Endothelial cell of hepatic sinusoid (primary cell): ENCODE data around the gene ZNF709.
"Not testable (repeated sequence)": the region's sequence is repeated elsewhere in the genome, so short reads cannot be mapped to it uniquely, and the experiment has no call there.

Experiments used
- in situ Hi-C: cut with HindIII; loops from 2 replicates; pipeline ENCODE4 v1.10.0; 2017; ENCODE audit warnings: low sequenced_read_pairs

The ZNF709 gene

DNA sequence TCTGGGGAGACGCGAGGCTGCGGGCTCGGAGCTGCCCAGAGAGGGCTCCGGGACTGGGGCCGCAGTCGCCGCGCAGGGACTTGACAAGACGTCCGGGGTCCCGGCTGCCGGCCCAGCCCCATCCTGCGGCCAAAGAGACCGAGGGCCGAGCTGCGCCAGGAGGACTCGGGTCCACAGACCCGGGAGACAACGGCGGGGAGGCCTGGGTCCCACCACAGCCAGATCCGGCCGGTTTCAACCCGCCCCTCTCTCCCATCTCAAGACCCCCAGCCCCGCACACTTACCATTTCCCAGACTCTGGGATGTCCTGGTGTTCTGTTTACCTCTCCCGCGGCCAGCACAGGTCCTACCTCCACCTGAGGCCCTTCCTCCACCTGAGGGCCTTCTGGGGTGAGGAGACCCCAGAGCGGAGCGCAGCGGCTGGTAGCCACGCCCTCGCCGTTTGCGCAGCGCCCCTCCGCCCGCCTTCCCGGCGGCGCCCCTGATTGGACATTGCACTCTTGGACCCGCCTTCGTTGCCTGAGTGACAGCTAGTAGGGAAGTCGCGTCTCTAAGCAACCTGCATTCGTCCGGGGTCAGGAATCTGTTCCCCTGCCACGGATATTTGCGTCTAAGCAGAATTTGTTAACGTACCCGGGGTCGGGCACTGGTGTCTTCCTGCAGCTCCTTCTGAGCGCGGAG is at the start of gene ZNF709:
Gene ZNF709, minus strand, starts transcription at position 446 of the 681 bp plus-strand sequence. Its CDS starts 159 bp downstream, at position 287.
- in situ Hi-C loops, result no loop called here

GRCh38 chr19:12527034-12527836 is 42.6 kb upstream of the ZNF709 start:
- in situ Hi-C loops, result no loop called here

DNA sequence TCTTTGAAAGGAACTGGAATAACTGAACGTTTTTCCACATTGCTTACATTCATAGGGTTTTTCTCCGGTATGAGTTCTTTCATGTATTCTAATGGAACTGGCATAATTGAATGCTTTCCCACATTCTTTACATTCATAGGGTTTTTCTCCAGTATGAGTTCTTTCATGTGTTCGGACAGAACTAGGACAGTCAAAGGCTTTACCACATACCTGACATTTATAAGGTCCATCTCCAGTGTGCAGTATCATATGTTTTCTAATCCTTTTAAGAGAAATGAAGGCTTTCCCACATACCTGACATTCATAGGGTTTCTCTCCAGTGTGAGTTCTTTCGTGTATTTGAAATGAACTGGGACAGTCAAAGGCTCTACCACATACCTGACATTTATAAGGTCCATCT is 41.9 kb upstream of the ZNF709 start:
- in situ Hi-C loops, result no loop called here

DNA sequence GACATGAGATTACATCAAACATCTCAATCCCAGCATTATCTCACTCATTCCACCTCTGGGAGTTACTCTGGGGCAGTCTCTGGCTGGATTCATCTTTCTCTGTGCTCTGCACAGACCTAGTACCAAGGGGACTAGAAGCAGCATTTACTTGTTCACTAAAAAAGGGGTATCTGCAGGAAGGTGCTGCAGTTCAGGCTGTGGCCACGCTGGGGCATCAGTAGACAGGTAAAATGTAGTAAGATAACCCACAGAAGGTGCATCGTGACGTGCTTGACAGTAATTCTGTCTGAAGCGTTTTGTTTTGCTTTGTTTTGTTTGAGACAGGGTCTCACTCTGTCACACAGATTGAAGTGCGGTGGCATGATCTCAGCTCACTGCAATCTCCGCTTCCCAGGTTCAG is 37.4 kb upstream of the ZNF709 start:
- in situ Hi-C loops, result loop anchor here (25.0 kb wide), 1 partner anchor 115 kb away; no protein-coding TSS in a partner anchor

DNA sequence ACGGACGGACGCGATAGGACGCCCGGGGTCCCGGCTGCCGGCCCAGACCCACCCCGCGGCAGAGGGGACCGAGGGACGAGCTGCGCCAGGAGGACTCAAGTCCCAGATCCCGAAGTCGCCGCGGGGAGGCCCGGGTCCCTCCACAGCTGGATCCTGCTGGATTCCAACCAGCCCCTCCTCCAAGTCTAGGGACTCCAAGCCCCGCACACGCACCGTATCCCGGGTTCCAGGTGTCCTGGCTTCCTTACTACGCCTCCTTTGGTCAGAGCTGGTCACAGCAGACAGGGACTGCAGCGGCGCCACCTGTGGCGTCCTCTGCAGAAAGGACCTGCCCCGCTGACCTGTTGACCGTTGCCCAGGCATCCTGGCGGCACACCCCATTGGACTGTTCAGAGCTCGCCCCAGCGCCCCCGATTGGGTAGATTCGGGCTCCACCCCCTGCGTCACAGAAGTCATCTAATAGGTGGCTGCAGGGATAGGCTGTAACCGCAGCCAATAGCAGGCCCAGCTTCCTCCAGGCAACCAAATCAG is 29.0 kb upstream of the ZNF709 start:
- in situ Hi-C loops, result loop anchor here (25.0 kb wide), 1 partner anchor 124 kb away; no protein-coding TSS in a partner anchor

GRCh38 chr19:12497032-12497431 is 12.4 kb upstream of the ZNF709 start:
- in situ Hi-C loops, result no loop called here

DNA sequence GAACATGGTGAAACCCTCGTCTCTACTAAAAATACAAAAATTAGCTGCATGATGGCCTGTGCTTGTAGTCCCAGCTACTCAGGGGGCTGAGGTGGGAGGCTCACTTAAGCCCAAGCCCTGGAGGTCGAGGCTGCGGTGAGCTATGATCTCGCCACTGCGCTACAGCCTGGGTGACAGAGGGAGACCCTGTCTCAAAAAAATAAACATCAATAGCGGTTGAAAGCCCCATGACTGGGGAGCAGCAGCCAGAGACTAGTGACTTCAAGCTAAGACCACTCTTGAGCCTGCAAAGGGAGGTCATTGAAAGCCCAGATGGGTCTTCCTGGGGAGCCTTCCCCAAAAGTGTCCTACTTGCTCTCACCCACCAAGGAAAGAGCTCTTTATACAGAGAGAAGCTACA is 11.9 kb upstream of the ZNF709 start:
- in situ Hi-C loops, result no loop called here

DNA sequence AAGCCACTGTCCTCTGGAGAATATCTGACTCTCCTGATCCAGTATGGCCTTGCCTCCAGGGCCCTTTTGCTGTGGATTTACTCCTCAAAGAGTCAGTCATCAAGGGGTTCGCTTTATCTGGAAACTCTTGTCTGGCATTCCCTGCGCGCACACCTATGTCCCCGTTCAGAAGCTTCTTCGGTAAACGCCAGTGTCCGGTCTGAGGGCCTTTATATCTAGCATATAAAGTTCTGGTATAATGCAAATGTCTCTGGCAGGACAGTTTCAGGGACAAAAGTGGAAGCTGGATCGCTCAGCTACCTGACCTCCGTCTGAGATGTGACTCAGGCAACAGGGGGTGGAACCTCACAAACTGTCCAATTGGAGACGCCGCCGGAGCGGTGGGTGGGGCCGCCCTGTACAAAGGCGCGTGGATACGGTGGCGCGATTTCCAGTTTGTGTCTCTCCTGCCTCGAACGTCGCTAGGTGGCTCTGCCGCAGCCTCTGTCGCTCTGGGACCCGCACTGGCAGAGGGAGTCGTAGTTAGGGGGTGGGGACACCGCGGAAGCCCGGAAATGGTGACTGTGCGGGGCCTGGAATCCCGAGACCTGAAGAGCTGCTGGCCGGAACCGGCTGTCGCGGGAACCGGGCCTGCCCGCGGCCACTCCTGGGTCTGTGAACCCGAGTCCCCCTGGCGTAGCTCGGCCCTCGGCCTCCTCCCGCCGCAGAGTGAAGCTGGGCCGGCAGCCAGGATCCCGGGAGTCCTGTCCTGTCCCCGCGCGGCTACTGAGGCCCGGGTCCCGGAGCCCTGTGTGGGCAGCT is 10.6 kb upstream of the ZNF709 start:
- in situ Hi-C loops, result no loop called here

DNA sequence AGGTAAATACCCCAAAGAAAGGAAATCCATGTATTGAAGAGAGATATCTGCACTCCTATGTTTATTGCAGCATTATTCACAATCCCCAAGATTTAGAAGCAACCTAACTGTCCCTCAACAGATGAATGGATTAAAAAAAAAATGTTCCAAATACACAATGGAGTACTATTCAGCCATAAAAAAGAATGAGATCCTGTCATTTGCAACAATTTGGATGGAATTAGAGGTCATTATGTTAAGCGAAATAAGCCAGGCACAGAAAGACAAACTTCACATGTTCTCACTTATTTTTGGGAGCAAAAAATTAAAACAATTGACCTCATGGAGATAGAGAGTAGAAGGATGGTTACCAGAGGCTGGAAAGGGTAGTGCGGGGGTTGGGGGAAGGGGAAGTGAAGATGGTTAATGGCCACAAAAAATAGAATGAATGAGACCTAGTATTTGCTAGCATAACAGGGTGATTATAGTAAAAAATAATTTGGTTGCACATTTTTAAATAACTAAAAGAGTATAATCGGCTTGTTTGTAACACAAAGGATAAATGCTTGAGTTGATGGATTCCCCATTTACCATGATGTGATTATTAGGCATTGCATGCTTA is 9.7 kb upstream of the ZNF709 start:
- in situ Hi-C loops, result no loop called here

- in situ Hi-C loops, result not testable (repeated sequence)
Measured at GRCh38 chr19:12486265-12486783, 1.7 kb upstream of the ZNF709 start.

DNA sequence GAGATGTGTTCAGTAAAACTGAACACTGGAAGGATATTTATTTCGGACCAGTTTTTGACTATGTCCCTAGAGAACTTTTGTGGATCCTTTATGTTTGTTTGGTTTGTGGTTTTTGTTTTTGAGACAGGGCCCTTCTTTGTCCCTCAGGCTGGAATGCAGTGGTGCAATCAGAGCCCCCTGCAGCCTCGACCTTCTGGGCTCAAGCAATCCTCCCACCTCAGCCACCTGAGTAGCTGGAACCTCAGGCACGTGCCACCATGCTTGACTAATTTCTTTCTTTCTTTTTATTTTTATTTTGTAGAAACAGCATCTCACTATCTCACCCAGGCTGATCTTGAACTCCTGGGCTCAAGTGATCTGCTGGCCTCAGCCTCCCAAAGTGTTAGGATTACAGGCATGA is 955 bp upstream of the ZNF709 start:
- in situ Hi-C loops, result no loop called here

- in situ Hi-C loops, result no loop called here
Measured at GRCh38 chr19:12485052-12485416, 418 bp upstream of the ZNF709 start.

DNA sequence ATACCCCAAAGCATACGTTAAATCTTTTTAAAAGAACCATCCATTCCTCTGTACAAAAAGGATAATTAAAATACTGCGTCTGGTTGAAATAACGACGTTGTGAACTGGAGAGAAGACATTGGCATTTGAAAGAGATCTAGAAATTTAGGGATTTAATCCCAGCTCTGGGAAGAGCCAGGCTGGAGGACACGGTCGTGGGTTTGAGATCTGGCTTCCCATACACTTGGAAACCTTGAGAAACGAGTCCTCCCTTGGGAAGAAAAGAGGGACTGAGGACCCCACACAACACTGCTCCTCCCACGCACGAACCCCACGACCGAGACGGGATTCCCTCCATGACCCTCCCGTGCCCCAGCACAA is 625 bp downstream of the ZNF709 start:
- in situ Hi-C loops, result no loop called here

- in situ Hi-C loops, result no loop called here
Measured at GRCh38 chr19:12482509-12482886, 2.1 kb downstream of the ZNF709 start.

- in situ Hi-C loops, result no loop called here
Measured at GRCh38 chr19:12481781-12482508, 2.7 kb downstream of the ZNF709 start.

DNA sequence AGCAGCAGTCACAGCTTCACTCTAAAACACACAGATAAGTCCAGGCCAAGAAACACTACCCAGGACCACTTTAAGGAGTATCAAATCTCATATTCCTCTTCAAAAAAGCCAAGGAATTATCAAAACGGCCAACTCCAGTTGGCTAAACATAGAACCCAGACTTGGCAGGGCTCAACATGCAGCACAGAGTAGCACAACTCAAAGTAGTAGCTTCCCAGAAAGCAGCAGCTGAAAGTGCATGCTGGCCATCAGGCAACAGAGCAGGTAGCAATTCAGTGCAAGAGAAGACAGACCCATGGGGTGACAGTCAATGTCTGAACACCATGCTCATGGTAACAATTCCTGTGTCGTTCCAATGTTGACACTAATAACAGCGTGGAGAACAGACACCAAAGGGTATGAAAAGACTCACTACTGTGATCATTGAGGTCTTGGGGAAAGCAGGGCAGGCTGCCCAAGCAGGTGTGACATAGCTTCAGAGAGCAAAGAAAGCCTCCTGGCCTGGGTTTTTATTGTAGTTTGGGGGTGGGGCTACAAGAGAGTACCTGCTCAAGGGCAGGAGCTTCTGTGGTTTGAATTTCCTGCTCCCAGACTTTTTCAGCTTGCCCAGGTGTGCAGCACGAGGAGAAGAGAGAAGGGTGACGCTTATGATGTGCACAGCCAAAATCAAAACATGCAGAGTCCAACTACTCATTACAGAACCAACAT is 6.2 kb downstream of the ZNF709 start:
- in situ Hi-C loops, result no loop called here

DNA sequence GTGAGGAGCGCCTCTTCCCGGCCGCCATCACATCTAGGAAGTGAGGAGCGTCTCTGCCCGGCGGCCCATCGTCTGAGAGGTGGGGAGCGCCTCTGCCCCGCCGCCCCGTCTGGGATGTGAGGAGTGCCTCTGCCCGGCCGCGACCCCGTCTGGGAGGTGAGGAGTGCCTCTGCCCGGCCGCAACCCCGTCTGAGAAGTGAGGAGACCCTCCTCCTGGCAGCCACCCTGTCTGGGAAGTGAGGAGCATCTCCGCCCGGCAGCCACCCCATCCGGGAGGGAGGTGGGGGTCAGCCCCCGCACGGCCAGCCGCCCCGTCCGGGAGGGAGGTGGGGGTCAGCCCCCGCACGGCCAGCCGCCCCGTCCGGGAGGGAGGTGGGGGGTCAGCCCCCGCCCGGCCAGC is 17.0 kb downstream of the ZNF709 start:
- in situ Hi-C loops, result not testable (repeated sequence)

- in situ Hi-C loops, result no loop called here
Measured at GRCh38 chr19:12465211-12465610, 19.4 kb downstream of the ZNF709 start.

GRCh38 chr19:12464769-12465168 is 19.8 kb downstream of the ZNF709 start:
- in situ Hi-C loops, result no loop called here
